Smooth muscle cell of bladder (primary cell): ENCODE measurements around the gene JAKMIP1. TPM values are rescaled to one million over a fixed set of nuclear protein-coding genes. Genes with fewer than 3 reads are reported as not detected.

ENCODE experiments used
- total RNA-seq: library from RNA; depleted of rRNA; stranded (reverse); fragments of >200 nt; gene quantifications from 2 replicates; pipeline ENCODE4 v1.2.3, GENCODE V29; 2014

The JAKMIP1 gene
- total RNA-seq = under 0.01 TPM in 1 of 2 replicates, not detected in the other

DNA sequence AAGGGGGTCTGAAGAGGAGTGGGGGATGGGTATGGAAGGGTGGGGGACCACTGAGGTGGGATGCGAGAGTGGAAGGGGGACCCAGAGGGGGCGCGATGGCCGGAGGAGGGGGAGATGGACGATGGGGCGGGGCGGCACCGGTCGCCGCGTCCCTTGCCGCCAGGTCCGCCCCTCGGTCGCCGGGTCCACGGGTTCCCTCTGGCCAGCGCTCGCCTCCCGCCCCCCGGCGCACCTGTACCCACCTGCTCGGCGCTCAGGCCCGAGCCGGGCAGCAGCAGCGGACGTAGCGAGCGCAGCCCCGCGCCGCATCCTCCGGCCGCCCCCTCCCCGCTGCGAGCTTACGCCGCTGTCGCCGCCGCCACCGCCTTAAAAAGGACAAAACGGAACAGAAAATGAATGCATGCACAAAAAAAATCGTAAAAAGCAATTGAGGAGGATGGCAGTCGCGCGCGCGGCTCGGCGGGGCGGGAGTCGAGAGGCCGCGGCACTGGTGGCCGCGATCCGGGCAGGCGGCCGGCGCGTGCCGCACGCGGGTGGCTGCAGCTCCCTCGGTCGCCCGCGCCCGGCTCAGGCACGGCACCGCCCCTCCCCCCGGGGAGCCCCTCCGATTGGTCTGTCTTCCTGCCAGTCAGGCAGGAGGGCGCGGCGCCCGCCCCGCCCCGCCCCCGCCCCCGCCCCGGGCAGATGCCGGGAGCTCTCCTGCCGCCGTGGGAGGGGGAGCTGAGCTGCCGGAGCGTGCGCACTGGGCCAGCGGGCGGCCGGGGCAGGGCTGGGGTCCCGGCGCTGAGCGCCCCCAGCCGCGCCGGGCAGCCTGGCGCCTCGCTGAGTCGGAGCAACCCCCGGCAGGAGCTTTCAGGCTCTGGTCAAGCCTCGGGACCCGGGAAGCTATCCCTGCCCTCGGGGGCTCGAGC, at the start of gene JAKMIP1:
Gene JAKMIP1, minus strand, starts transcription at position 539 of the 911 bp plus-strand sequence. CDS start 87,699 bp downstream, outside the sequence.

GRCh38 chr4:6018331-6018730, 182.0 kb downstream of the JAKMIP1 start, which contains the start of gene C4orf50:
TSS of gene C4orf50 (minus strand) at chr4:6018431.

Other genes with a start within 250 kb of the JAKMIP1 start
- gene C4orf50, start 182.1 kb downstream of the JAKMIP1 start, total RNA-seq = under 0.01 TPM in 1 of 2 replicates, not detected in the other
- gene WFS1, start 69.3 kb upstream of the JAKMIP1 start, total RNA-seq = 24.0 and 27.3 TPM in 2 replicates